A549 (cell line): ENCODE measurements around the gene MED12. TPM values are rescaled to one million over a fixed set of nuclear protein-coding genes. Genes with fewer than 3 reads are reported as not detected.
"Not testable (repeated sequence)": the region's sequence is repeated elsewhere in the genome, so short reads cannot be mapped to it uniquely, and the experiment has no call there.

Experiments used
- ATAC-seq, 2 experiments: fragments of 200-7000 bp in 1 of 2; fragments of >200 bp in 1 of 2; cut with Nextera tagmentation in 1 of 2; cut with Tn5 transposase in 1 of 2; 3 replicates each; pipeline versions ENCODE4 v1.8.0 to v1.9.1; 2018 to 2020; ENCODE audit warnings: mild to moderate bottlenecking in 1 of 2, moderate library complexity in 1 of 2
- CTCF ChIA-PET: fragments of 300-600 bp; sonication (Branson Sonifier 250); formaldehyde crosslinking; extraction: SDS; loops from one replicate; lab custom pipeline; 2021; ENCODE audit warnings: antibody characterized with exemption, inconsistent platforms; lab: Yijun Ruan, JAX
- POLR2A ChIA-PET: fragments of 350-600 bp; formaldehyde crosslinking; extraction: SDS; loops from one replicate; lab custom pipeline; 2021; ENCODE audit warnings: antibody characterized with exemption, inconsistent platforms; lab: Yijun Ruan, JAX
- DNase-seq, 2 experiments: peaks; one replicate each; pipeline versions ENCODE4 v3.0.0 to v3.0.0-alpha.2; 2011 to 2016; ENCODE audit warnings: low read depth in 1 of 2, low spot score in 1 of 2
- FAIRE-seq: peaks from 2 replicates; lab custom pipeline; 2011; peaks lifted over from hg19 to GRCh38; lab: Jason Lieb, UNC
- H3K27ac ChIP-seq, 2 experiments: fragments of >200 bp; sonication (Bioruptor Twin); formaldehyde crosslinking; 3 replicates each; pipeline ENCODE4 v1.5.1; 2016 to 2017
- H3K4me1 ChIP-seq: fragments of >200 bp; sonication (Bioruptor Twin); formaldehyde crosslinking; 3 replicates; pipeline ENCODE4 v1.6.1; 2016
- H3K4me2 ChIP-seq: fragments of >200 bp; sonication (Bioruptor Twin); formaldehyde crosslinking; 3 replicates; pipeline ENCODE4 v1.6.1; 2016
- H3K4me3 ChIP-seq: fragments of >200 bp; sonication (Bioruptor Twin); formaldehyde crosslinking; 3 replicates; pipeline ENCODE4 v1.5.1; 2016
- H3K9me3 ChIP-seq: fragments of >200 bp; sonication (Bioruptor Twin); formaldehyde crosslinking; 3 replicates; pipeline ENCODE4 v1.6.1; 2016
- BHLHE40 ChIP-seq: IDR thresholded peaks from 2 replicates; pipeline ENCODE4 v1.6.1; 2012; ENCODE audit warnings: low read depth, low read length, inconsistent platforms
- CTCF ChIP-seq: fragments of >200 bp; sonication (Bioruptor Twin); formaldehyde crosslinking; IDR thresholded peaks from 3 replicates; pipeline ENCODE4 v1.5.1; 2016
- FOSL2 ChIP-seq, 2 experiments: fragments of 450-650 bp in 1 of 2; fragments of >200 bp in 1 of 2; sonication (Bioruptor Twin) in 1 of 2; formaldehyde crosslinking; IDR thresholded peaks; 2 replicates each; pipeline versions ENCODE4 v1.5.0 to v1.6.1; 2016 to 2020; ENCODE audit warnings: mild to moderate bottlenecking in 1 of 2, moderate library complexity in 1 of 2
- HEYL ChIP-seq: fragments of 250-450 bp; sonication (Bioruptor Pico); IDR thresholded peaks from 2 replicates; pipeline ENCODE4 v1.8.0; 2021; ENCODE audit warnings: mild to moderate bottlenecking, moderate library complexity
- HOXB13 ChIP-seq: fragments of 250-450 bp; sonication (Bioruptor Pico); IDR thresholded peaks from 2 replicates; pipeline ENCODE4 v1.5.0; 2020; ENCODE audit warnings: low read depth, mild to moderate bottlenecking, moderate library complexity
- JUN ChIP-seq, 2 experiments: fragments of >200 bp; sonication (Bioruptor Twin); formaldehyde crosslinking; IDR thresholded peaks; 2 replicates in 1 of 2; 3 replicates in 1 of 2; pipeline ENCODE4 v1.6.1; 2016 to 2017
- MYC ChIP-seq: IDR thresholded peaks from 2 replicates; pipeline ENCODE4 v1.6.1; 2012; ENCODE audit warnings: mild to moderate bottlenecking, inconsistent platforms, low read length, improper control_type of control experiment, borderline replicate concordance
- NR3C1 ChIP-seq: fragments of >200 bp; sonication (Bioruptor Twin); formaldehyde crosslinking; IDR thresholded peaks from 3 replicates; pipeline ENCODE4 v1.6.1; 2017
- PHF8 ChIP-seq: fragments of 200-600 bp; sonication (generic); IDR thresholded peaks from 2 replicates; pipeline ENCODE4 v1.6.1; 2016; ENCODE audit warnings: low read depth, mild to moderate bottlenecking, antibody characterized with exemption, moderate library complexity, borderline replicate concordance
- RAD21 ChIP-seq, 2 experiments: fragments of >200 bp in 1 of 2; sonication (Bioruptor Twin) in 1 of 2; formaldehyde crosslinking in 1 of 2; IDR thresholded peaks in 1 of 2; conservative IDR thresholded peaks in 1 of 2; 2 replicates in 1 of 2; 3 replicates in 1 of 2; pipeline ENCODE4 v1.6.1; 2012 to 2018; ENCODE audit warnings: inconsistent platforms in 1 of 2
- REST ChIP-seq: fragments of 200-600 bp; sonication (generic); IDR thresholded peaks from 2 replicates; pipeline ENCODE4 v1.6.1; 2016; ENCODE audit warnings: antibody characterized with exemption, mild to moderate bottlenecking, moderate library complexity
- RFX5 ChIP-seq: fragments of 450-650 bp; IDR thresholded peaks from 2 replicates; pipeline ENCODE4 v1.7.1; 2014; ENCODE audit warnings: antibody characterized with exemption, mild to moderate bottlenecking, moderate library complexity
- SMC3 ChIP-seq: fragments of >200 bp; sonication (Bioruptor Twin); formaldehyde crosslinking; IDR thresholded peaks from 3 replicates; pipeline ENCODE4 v1.6.1; 2018; ENCODE audit warnings: inconsistent platforms
- TFCP2L1 ChIP-seq: fragments of 250-450 bp; sonication (Bioruptor Pico); IDR thresholded peaks from 2 replicates; pipeline ENCODE4 v1.5.0; 2021; ENCODE audit warnings: mild to moderate bottlenecking
- TP53 ChIP-seq: fragments of 250-450 bp; sonication (Bioruptor Pico); IDR thresholded peaks from 2 replicates; pipeline ENCODE4 v1.5.0; 2021; ENCODE audit warnings: mild to moderate bottlenecking, moderate library complexity
- ZC3H11A ChIP-seq: fragments of 450-650 bp; IDR thresholded peaks from 2 replicates; pipeline ENCODE4 v1.6.1; 2014; ENCODE audit warnings: antibody characterized with exemption, mild to moderate bottlenecking
- WGBS: methylation state at CpG from one replicate; pipeline ENCODE4 v1.1.6; 2017; ENCODE audit errors: missing lambda C conversion rate; 5-methylcytosine and 5-hydroxymethylcytosine counted together
- polyA plus RNA-seq, 4 experiments: library from polyadenylated mRNA; depleted of rRNA in 3 of 4; stranded (reverse); fragments of >200 nt; fragmentation: RNase III in 1 of 4; extraction: RNeasy Plus Mini Kit Qiagen cat#74134 plus additional on column Dnase treatment in 1 of 4; gene quantifications; 2 replicates in 3 of 4; 3 replicates in 1 of 4; pipeline ENCODE4 v1.2.3, GENCODE V29; 2011 to 2017
- TF ChIP-seq, protein P1 (sequence below): fragments of 150-350 bp; IDR thresholded peaks from 2 replicates; pipeline ENCODE4 v1.6.1; 2014; ENCODE audit warnings: low read depth, mild to moderate bottlenecking, low read length
- TF ChIP-seq, protein P2 (sequence below): fragments of 250-450 bp; sonication (Bioruptor Pico); IDR thresholded peaks from 2 replicates; pipeline ENCODE4 v1.5.0; 2021; ENCODE audit warnings: mild to moderate bottlenecking, moderate library complexity, borderline replicate concordance

Gene MED12
- polyA plus RNA-seq, 2 of the 4 experiments (the other 2 are of a cell fraction) = 12.6 to 13.5 TPM

DNA sequence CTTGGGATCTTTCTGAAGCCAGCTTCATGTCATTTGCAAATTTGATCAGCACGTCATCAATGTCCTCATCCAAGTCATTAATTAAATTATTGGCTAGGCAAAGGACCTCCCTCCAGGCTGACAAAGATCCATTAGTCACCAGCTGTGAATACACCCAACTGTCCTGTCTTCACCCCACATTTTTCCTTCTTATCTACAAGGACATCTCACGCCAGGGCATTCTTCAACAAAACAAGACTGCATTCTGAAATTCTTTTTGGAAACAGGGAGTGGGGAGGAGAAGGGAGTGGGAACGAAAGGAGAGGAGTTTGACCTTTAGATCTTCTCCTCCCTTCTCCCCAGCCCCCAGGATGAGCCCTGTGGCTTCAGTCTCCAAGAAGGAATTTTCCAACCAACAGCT is 58.9 kb downstream of the MED12 start (continued):
- TF ChIP-seq, protein P1, sequence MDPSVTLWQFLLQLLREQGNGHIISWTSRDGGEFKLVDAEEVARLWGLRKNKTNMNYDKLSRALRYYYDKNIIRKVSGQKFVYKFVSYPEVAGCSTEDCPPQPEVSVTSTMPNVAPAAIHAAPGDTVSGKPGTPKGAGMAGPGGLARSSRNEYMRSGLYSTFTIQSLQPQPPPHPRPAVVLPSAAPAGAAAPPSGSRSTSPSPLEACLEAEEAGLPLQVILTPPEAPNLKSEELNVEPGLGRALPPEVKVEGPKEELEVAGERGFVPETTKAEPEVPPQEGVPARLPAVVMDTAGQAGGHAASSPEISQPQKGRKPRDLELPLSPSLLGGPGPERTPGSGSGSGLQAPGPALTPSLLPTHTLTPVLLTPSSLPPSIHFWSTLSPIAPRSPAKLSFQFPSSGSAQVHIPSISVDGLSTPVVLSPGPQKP = no peak
- TF ChIP-seq BHLHE40 = no peak
- TF ChIP-seq HEYL (CRISPR knock-in tag) = no peak
- no peak for TF ChIP-seq RFX5
- TF ChIP-seq JUN (IDR thresholded peaks at IDR 0.05) = no peak

GRCh38 chrX:71178908-71179307 is 60.5 kb downstream of the MED12 start:
- DNase-seq = peak; percentile 36 to 76
- no peak overlapping the region for H3K4me2 ChIP-seq
- no peaks in the 10 kb centered on the region for H3K9me3 ChIP-seq
- no peak overlapping the region for H3K27ac ChIP-seq
- ChIA-PET POLR2A (no interaction called here), CTCF (interaction anchor here (0.7 to 5.1 kb wide), 10 partner anchors 16 to 409 kb away, joined by 3 to 35 read pairs (median 6); partner anchors contain the start of gene MED12)
- peak; percentile 84 for FAIRE-seq
- ATAC-seq = peak; percentile 32 to 48; a peak in 3 of 6 replicates
- 0% methylated on average over 2 of the region's 4 CpGs for WGBS
- H3K4me3 ChIP-seq = no peak overlapping the region
- TF ChIP-seq RAD21 (conservative IDR thresholded peaks at IDR 0.05 in 1 of 2, IDR thresholded peaks at IDR 0.05 in 1 of 2) = peak; percentile 82 to 86
- no peak for TF ChIP-seq PHF8
- TF ChIP-seq NR3C1 = no peak
- TF ChIP-seq FOSL2 (IDR thresholded peaks at IDR 0.05) = no peak
- TF ChIP-seq FOSL2 (CRISPR knock-in tag; IDR thresholded peaks at IDR 0.05) = no peak
- TF ChIP-seq TFCP2L1 (CRISPR knock-in tag) = no peak
- TF ChIP-seq MYC = no peak
- peak; percentile 68 for TF ChIP-seq CTCF
- peak; percentile 80 for TF ChIP-seq SMC3
- H3K4me1 ChIP-seq = peaks cover 10% of the 10 kb centered on the region; the same call in 1 of the 3 replicates

DNA sequence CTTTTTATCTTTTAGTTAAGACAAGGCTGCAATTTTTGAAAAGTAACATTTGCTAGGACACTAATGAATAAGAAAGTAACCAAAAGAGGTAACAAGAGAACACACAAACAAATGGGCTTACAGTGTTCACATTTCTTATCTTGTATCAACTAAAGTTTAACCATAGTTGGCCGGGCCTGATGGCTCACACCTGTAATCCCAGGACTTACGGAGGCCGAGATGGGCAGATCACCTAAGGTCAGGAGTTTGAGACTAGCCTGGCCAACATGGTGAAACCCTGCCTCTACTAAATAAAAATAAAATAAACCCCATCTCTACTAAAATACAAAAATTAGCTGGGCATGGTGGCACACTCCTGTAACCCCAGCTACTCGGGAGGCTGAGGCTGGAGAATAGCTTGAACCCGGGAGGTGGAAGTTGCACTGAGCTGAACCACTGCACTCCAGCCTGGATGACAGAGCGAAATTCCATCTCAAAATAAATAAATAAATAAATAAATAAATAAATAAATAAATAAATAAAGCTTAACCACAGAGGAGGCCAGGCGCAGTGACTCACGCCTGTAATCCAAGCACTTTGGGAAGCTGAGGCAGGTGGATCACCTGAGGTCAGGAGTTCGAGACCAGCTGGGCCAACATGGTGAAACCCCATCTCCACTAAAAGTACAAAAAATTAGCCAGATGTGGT is 62.3 kb downstream of the MED12 start:
- peak overlapping the region; percentile 89 to 92; a peak in 5 of 6 replicates for H3K27ac ChIP-seq
- not testable (repeated sequence) for FAIRE-seq, H3K4me1 ChIP-seq, H3K4me3 ChIP-seq, H3K9me3 ChIP-seq, DNase-seq, ATAC-seq
- H3K4me2 ChIP-seq = peak overlapping the region; percentile 90; the same call in 2 of the 3 replicates
- CTCF ChIA-PET = interaction anchor here (0.7 to 5.1 kb wide), 6 partner anchors 45 to 211 kb away, joined by 3 to 35 read pairs (median 6); no protein-coding TSS in a partner anchor
- TF ChIP-seq ZC3H11A = peak; percentile 83
- 90% methylated on average over 8 of the region's 9 CpGs for WGBS
- POLR2A ChIA-PET = interaction anchor here (2.0 to 2.6 kb wide), 2 partner anchors 99 to 103 kb away, joined by 5 to 21 read pairs; partner anchors contain the start of gene NONO

DNA sequence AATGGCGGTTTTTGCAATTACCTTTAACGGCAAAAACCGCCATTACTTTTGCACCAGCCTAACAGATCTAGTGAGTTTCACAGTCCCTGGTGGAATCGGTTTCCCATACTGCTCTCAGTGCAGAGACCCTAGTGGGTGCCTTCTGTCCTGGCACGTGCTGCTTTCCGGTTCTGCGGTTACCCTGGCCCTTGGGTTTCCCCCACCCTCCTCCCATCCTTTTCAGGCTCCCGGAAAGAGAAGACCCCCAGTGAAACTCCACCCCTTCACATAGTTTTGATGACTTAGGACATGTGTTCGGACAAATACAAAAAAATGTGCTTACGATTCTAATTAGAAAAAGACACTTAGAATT is 63.1 kb downstream of the MED12 start:
- TF ChIP-seq HOXB13 (CRISPR knock-in tag) = 0 out of 2 replicates have a peak, but pooled peaks have one; percentile 43
- TF ChIP-seq REST = no peak
- no peak for TF ChIP-seq TP53 (CRISPR knock-in tag)
- TF ChIP-seq, protein P2, sequence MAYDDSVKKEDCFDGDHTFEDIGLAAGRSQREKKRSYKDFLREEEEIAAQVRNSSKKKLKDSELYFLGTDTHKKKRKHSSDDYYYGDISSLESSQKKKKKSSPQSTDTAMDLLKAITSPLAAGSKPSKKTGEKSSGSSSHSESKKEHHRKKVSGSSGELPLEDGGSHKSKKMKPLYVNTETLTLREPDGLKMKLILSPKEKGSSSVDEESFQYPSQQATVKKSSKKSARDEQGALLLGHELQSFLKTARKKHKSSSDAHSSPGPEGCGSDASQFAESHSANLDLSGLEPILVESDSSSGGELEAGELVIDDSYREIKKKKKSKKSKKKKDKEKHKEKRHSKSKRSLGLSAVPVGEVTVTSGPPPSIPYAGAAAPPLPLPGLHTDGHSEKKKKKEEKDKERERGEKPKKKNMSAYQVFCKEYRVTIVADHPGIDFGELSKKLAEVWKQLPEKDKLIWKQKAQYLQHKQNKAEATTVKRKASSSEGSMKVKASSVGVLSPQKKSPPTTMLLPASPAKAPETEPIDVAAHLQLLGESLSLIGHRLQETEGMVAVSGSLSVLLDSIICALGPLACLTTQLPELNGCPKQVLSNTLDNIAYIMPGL = no peak
- Histone ChIP-seq H3K27ac (peak overlapping the region; percentile 89 to 92), H3K9me3 (no peaks in the 10 kb centered on the region), H3K4me2 (peak overlapping the region; percentile 90), H3K4me3 (peak overlapping the region; percentile 51), H3K4me1 (peaks cover 10% of the 10 kb centered on the region; the same call in 1 of the 3 replicates)
- DNase-seq (no peak), FAIRE-seq (peak; percentile 61), ATAC-seq (peak; percentile 7 to 10; a peak in 2 of 6 replicates)
- ChIA-PET CTCF (interaction anchor here (0.7 to 5.1 kb wide), 4 partner anchors 9 to 211 kb away, joined by 3 to 35 read pairs (median 4); no protein-coding TSS in a partner anchor), POLR2A (interaction anchor here (0.7 to 2.6 kb wide), 7 partner anchors 12 to 184 kb away, joined by 3 to 26 read pairs (median 9); partner anchors contain the start of genes MED12, NONO, TAF1 and ZMYM3)
- WGBS = 33% methylated on average over 10 of the region's 10 CpGs
